Dedifferentiated amniotic fluid mesenchymal stem cell (primary cell): ENCODE measurements around the gene PDP2.
"Not testable (repeated sequence)": the region's sequence is repeated elsewhere in the genome, so short reads cannot be mapped to it uniquely, and the experiment has no call there.

Source experiments
- DNase-seq: peaks from one replicate; pipeline ENCODE4 v3.0.0-alpha.2; 2016; ENCODE audit errors: extremely low spot score

The PDP2 gene

DNA sequence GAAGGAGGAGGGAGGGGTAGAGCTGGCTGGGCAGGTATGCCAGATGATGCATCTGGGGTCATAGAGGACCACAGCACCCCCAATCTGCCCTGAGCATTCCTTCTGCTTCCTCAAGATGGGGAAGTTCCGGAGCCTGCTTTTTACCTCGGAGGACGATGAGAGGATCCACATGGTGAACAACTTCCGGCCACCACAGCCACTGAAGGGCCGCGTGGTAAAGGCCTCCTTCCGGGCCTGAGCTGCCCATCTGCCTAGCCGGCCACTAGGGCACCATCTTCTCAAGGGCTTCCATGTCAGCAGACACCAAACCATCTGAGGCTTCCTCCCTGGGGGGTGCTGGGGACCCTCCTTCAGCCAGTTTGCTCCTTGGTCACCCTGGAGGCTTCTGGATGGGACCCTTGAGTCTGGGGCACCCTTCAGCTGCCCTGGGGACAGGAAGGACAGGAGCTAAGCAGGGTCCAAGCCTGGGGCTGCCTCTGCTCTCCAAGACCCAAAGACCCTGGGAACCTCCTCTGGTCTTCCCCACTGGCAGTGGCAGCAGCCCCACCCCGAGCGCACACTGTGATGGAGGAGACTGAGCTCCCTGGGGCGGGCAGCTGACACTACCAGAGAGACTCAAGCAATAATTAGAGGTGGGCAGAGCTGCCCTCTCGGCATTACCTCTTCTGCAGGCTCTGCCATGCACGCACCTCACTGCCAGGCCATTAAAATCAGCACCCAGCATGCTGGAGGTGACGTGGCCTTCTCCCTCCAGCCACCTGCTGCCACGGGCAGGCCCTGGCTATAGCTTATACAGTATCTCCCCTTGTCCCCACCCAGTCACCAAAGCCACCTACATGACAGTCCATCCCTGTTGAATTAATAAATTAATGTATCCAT is 26.8 kb upstream of the PDP2 start:
- no peak for DNase-seq

DNA sequence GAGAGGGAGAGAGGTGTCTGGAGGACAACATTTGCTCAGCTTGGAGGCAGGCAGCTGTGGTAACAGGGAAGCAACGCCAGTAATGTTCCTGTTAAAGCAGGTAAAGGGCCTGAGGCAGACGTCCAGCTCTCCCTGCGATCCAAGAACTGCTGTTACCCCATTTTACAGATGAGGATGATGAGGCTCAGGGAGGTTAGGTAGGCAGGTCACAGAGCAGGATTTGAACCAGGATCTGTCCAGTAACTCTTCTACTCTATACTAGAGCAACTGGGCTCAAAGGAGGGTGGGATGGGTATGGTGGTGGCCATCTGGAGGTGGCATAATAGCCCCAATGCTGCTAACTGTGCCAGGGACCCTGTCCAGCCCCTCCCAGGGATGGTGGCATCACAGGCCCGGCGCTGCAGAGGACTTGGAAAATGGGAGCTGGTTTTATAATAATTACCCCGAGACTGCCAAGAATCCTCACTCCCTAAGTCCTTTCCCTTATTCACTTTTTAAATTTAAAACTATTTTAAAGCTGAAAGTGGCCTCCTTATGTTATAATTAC is 24.1 kb upstream of the PDP2 start:
- no peak for DNase-seq

DNA sequence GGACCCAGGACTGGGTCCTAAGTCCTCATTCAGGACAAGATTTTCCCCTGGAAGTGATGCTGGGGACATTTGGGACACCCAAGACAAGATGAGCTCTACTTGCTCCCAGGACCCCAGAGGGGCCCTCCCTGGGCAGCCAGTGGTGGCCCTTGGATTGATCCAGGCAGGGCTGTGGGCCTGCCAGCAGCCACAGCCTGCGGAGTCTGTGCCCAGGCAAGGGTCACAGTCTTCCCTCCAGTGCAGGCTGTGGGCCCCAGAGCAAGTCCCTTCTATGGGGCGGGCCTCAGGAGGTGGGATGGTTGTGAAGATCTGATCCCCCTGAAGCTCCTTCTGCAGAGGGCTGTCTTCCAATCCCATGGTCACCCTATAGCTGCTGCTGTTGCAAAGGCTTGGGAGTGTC is 23.5 kb upstream of the PDP2 start:
- no peak for DNase-seq

DNA sequence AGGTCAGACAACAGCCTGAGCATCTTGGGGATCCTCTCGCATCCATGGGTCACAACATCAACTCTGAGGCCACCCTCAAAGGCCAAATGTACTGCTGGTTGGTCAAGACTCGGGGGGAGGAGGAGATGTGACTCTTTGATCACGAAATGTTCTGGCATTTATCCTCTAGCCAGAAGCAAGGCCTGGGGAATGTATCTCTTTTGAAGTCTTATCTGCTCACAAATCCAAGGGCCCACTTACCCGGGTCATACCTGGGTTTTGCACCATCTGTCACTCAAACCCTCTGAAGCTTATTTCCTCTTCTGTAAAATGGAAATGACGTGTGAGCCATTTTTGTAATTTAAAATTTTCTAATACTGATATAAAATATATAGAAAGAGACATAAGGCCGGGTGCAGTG is 22.9 kb upstream of the PDP2 start:
- DNase-seq = no peak

DNA sequence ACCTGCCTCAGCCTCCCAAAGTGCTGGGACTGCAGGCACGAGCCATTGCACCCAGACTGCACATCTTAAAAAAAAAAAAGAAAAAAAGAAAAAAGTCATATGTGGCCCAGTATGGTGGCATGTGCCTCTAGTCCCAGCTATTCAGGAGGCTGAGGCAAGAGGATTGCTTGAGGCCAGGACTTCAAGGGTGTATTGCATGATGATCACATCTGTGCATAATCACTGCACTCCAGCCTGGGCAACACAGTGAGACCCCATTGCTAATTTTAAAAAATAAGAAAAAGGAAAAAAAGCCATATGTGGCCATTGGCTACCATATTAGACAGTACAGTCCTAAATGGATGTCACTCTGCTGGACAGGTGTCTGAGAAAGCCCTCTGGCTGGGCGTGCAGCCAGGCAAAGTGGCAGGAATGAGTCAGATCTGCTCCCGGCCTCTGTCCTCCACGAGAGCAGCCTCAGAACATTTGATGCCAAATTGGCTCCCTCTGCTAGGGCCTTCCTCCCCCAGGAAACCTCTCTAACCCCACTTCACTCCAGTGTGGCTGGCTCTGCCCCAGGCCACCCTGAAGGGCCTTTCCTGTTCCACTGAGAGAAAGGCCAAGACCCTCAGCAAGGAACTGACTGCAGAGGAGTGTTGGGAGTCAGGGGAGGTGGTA is 21.4 kb upstream of the PDP2 start:
- no peak for DNase-seq

- no peak for DNase-seq
Observed at GRCh38 chr16:66859397-66860068, 20.8 kb upstream of the PDP2 start.

DNA sequence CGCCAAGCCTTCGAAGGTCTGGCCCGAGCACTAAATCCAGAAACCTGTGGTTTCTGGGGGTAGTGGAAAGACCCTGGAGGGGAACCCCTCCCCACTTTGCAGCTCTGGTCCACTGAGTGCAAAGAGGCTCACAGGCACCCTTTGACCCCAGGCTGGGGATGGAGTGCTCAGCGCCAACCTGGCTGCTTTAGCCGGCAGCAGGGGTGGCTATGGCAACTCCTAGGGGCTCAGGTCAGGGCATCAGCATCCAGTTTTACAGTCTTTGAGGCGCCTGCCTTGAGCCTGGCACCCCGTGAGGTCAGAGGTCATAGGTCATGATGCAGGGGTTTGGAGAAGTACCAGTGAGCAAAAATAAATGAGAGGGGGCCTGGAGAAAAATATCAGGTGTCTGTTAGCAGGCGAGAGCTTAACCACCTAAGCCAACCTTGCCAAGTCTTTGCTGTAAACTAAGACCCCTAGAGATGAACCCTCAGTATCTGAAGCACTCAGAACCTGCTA is 18.2 kb upstream of the PDP2 start:
- DNase-seq = no peak

DNA sequence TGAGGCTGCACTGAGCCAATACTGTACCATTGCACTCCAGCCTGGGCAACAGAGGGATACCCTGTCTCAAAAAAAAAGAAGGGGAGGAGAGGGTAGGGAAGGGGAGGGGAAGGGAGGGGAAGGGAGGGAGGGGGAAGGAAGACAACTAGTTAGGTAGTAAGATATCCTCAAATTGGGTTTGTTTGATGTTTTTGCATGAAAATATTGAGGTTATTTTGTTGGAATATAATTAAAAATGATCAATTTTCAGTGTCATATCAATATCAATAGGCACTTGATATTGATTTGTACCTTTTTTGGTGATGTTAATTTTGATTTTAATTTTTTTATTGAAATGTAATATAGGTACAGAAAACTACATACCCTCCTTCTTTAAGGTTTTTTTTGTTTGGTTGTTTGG is 16.6 kb upstream of the PDP2 start:
- DNase-seq = no peak

DNA sequence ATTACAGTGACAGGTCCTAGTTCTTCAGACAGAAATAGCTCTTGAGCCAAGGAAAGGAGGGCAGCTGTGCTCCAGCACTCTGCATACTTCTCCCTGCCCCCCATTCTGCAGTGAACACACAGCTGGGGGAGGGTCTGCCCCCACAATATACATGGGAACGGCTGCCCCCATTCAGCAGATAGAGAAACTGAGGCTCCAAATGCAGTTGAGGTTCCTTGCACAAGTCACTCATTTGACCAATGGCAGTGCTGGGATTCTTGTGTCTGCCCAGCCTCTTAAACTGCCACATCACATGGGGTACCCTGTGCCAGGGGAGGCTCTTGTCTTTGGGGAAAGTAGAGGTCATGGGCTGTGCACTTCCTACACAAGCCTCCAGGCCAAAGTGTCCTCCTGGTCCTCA is 10.9 kb upstream of the PDP2 start:
- no peak for DNase-seq

DNA sequence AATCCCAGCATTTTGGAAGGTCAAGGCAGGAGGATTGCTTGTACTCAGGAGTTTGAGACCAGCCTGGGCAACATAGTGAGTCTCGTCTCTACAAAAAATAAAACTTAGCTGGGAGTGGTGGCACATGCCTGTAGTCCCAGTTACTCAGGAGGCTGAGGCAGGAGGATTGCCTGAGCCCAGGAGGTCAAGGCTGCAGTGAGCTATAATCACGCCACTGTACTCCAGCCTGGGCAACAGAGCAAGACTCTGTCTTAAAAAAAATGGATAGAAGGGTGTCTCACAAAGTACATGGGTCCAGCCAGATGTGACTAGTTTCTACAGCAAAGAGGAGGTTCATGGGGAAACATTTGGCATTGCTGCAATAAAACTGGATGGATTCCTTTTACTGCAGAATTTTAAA is 9.0 kb upstream of the PDP2 start:
- DNase-seq = not testable (repeated sequence)

DNA sequence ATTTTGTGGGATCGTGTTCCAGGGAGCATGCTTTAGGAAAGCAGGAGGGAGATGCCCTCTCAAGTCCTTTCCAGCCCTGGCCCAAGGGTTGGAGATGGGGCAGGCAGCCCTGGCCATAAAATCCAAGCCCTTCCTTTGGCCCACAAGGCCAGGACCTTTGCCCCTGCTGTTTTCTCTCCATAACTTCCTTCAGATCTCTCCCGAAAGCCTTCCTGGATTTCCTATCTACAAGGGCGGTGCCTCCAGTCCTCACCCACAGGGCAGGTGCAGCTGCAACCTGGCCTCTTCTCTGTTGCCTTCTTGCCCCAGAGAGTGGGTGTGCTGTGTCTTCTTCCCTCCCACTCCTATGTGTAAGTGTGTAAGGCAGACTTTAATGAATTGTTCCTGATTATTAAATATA is 8.5 kb upstream of the PDP2 start:
- DNase-seq = no peak

DNA sequence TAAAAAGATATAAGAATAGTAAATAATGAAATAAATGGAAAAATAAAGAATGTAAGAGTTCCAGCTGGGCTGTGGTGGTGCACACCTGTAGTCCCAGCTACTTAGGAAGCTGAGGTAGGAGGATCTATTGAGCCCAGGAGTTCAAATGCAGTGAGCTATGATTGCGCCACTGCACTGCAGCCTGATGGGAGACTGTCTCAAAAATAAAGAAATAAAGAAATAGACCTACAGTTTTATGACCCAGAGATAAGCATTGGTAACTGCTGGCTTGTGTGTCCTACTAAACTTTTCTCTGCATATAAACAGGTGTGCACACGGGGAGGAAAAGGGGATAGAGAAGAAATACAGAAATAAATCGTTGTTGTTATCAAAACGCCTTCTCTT is 7.8 kb upstream of the PDP2 start:
- DNase-seq = no peak

- DNase-seq = peak; percentile 95
Observed at GRCh38 chr16:66872943-66873684, 7.2 kb upstream of the PDP2 start.

- DNase-seq = no peak
Observed at GRCh38 chr16:66873685-66874055, 6.6 kb upstream of the PDP2 start.

DNA sequence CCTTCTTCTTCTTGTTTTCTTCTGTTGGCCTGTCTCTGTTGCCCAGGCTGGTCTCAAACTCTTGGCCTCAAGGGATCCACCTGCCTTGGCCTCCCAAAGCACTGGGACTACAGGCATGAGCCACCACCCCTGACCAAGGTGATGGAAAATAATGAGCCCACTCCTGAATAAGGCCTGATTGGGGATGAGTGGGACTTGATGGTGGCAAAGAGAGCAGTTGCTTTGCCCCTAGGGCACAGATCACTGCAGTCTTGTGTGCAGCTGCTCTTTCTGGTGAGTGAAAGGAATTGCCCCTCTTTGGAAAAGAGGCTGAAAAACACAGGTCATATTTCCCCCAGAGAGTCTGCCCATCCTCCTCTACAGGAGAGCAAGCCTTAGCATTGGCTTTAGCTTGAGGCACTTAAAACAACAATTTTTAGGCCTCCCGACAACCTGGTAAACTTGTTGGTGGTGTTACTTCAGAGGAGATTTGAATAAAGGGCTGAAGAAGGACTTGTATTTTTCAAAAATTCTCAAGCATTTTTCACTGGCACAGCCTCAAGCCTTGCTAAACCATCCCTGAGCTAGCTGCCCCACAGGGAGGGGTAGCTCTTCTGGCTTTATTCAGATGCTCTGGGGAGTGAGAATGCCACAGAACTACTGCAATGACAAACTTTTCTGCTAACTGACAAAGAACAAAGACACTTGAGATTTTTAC is 6.1 kb upstream of the PDP2 start:
- DNase-seq = peak; percentile 43

GRCh38 chr16:66878067-66878466 is 2.2 kb upstream of the PDP2 start:
- no peak for DNase-seq

DNA sequence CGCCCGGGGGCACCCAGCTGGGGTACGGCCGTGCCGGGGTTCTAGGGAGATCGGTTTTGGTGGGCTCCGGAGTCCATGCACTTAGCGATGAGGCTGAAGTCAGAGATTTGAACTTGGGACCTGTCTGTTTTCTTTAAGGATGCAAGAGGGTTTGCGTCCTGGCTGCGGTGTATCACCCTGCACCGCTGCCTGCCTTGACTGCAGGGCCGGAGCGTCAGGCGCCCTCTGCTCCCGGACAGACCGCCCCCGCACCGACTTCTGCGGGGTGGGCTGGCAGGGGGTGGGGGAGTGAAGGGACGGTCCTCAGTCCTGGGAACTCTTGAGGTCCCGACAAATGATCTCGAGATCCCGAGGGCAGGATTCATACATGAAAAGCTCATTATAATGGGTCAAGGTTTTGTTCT is 701 bp downstream of the PDP2 start:
- DNase-seq = no peak

- DNase-seq = no peak
Observed at GRCh38 chr16:66881560-66881959, 1.2 kb downstream of the PDP2 start.

GRCh38 chr16:66881964-66882508 is 1.7 kb downstream of the PDP2 start:
- DNase-seq = no peak

- no peak for DNase-seq
Observed at GRCh38 chr16:66882702-66883101, 2.4 kb downstream of the PDP2 start.

DNA sequence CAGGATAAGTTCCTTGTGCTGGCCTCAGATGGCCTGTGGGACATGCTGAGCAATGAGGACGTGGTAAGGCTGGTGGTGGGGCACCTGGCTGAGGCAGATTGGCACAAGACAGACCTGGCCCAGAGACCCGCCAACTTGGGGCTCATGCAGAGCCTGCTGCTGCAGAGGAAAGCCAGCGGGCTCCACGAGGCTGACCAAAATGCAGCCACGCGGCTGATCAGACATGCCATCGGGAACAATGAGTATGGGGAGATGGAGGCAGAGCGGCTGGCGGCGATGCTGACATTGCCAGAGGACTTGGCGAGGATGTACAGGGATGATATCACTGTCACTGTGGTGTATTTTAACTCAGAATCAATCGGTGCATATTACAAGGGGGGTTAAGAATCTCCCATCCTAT is 5.2 kb downstream of the PDP2 start:
- no peak for DNase-seq
